ENCODE measurements around the gene CERT1.
"Not testable (repeated sequence)": the region's sequence is repeated elsewhere in the genome, so short reads cannot be mapped to it uniquely, and the experiment has no call there.

CERT1 gene, protein sequence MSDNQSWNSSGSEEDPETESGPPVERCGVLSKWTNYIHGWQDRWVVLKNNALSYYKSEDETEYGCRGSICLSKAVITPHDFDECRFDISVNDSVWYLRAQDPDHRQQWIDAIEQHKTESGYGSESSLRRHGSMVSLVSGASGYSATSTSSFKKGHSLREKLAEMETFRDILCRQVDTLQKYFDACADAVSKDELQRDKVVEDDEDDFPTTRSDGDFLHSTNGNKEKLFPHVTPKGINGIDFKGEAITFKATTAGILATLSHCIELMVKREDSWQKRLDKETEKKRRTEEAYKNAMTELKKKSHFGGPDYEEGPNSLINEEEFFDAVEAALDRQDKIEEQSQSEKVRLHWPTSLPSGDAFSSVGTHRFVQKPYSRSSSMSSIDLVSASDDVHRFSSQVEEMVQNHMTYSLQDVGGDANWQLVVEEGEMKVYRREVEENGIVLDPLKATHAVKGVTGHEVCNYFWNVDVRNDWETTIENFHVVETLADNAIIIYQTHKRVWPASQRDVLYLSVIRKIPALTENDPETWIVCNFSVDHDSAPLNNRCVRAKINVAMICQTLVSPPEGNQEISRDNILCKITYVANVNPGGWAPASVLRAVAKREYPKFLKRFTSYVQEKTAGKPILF

DNA sequence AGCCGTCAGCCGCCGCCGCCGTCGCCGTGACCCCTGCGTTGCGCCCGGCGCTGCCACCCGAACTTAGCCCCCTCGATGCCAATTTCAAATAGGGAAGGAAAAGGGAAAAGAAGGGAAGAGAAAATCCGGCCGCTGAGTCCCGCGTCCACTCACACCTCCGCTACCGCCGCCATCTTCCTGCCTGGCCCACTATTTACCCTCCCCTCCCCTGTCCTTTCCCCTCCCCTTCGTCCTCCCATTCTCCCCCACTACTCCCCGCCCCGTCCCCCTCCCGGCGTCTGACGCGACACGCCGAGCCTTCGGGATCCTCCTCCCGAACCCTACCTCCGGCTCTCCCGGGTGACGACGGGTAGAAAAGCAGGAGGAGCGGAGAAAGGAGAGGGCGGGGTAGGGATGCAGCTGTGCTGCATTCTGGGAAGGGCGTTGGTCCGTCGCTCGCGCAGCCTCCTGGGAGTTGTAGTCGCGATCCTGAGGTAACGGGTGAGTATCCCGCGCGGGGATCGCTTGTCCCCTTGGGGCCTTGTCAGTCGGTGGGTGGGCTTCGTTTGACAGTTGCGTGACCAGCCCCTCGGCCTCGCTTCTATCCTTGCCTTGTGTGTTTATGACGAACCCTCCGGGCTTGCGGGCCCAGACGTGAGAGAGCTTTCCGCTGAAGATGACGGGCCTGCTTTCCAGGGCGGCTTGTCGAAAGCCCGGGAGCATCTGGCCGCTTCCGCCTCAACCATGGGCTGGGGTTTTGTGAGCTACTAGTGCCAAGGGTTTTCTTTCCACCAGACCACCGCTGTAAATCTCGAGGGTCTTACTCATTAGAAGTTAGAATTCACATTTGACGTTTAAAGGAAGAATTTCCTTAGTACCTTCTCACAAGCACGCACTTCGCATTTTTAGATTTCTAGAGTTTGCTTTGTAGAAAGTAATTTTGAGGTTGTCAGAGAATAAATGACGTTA, at the start of gene CERT1, which contains the start of gene POLK:
Gene CERT1 (minus strand): TSS at position 195 of the 948 bp plus-strand sequence. CDS start 422 bp downstream, outside the sequence.
Gene POLK (plus strand): TSS at position 457 of the 948 bp plus-strand sequence.
- DNase-seq, result peak; percentile 95

DNA sequence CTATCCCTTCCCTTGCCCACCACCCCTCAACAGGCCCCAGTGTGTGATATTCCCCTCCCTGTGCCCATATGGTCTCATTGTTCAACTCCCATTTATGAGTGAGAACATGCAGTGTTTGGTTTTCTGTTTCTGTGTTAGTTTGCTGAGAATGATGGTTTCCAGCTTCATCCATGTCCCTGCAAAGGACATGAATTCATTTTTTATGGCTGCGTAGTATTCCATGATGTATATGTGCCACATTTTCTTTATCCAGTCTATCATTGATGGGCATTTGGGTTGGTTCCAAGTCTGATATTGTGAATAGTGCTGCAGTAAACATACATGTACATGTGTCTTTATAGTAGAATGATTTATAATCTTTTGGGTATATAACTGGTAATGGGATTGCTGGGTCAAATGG, 49.2 kb upstream of the CERT1 start:
- DNase-seq, result not testable (repeated sequence)

DNA sequence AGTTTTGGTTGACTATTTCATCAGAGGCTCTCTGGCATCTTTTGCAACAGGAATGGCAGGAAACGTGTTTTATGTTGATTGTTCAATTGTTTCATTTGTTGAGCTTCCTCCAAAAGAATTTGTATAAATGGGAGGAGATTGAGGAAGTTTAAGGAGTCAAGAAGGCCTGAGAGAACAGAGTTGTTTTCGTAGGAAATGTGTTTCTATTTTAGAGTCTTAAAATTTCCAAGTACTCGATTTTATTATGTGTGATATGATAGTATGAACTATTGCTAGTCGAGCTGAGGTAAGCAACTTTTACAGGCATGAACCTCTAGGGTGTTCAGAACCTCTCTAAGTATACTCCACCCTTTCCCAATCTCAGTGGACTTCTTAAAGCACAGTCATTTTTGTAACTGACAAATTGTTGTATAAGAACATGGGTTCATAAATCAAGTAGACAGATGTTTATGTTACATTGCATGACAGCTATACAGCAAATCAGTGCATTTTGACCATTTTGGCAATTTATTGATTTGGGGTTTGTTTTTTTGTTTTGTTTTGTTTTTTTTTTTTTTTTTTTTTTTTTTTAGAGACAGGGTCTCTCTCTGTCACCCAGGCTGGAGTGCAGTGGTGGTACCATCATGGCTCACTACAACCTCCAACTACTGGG, 47.7 kb upstream of the CERT1 start:
- DNase-seq, result no peak

GRCh38 chr5:75558221-75558620, 46.8 kb upstream of the CERT1 start:
- no peak for DNase-seq

GRCh38 chr5:75553358-75553757, 41.9 kb upstream of the CERT1 start:
- no peak for DNase-seq

DNA sequence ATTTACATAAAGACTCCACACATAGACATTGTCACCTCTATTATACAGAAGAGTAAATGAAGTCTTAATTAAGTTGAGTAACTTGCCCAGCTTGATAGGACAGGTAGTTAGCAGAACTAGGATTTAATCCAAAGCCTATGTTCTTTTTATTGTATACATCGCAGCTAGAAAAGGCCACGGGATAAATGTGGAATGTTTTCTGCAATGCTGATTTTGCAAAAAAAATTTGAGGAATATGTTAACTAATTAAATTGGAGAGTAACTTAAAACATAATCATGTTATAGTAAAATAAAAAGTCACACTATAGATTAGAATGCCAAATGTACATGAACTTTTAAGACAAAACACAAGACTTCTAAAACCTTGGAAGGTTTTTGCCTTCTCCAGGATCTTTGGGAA, 41.3 kb upstream of the CERT1 start:
- DNase-seq, result no peak

DNA sequence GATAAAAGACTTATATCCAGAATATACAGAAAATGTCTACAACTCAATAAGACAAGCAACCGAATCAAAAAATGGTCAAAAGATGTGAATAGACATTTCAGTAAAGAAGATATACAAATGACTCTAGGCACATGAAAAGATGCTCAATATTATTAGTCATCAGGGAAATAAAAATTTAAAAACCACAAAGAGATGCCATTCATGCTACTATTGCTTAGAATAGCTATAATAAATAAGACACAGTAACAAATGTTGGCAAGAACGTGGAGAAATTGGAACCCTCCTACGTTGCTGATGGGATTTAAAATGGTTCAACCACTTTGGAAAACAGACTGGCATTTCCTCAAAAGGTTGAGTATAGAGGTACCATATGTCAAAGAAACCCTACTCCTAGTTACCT, 40.0 kb upstream of the CERT1 start:
- no peak for DNase-seq

- DNase-seq, result no peak
These were observed 39.2 kb upstream of the CERT1 start for GRCh38 chr5:75550597-75550996.

GRCh38 chr5:75547812-75548211, 36.4 kb upstream of the CERT1 start:
- DNase-seq, result no peak

DNA sequence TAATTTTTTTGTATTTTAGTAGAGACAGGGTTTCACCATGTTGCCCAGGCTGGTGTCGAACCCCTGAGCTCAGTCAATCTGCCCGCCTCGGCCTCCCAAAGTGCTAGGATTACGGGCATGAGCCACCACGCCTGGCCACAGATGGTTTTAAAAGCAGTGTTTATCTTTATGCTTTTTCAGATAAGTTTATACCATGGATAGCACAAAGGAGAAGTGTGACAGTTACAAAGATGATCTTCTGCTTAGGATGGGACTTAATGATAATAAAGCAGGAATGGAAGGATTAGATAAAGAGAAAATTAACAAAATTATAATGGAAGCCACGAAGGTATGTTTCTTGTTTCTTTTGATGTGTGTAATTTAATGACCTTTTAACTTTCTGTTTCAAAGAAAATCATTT, 35.4 kb upstream of the CERT1 start:
- no peak for DNase-seq

GRCh38 chr5:75545131-75545530, 33.7 kb upstream of the CERT1 start:
- DNase-seq, result no peak

GRCh38 chr5:75538211-75538610, 26.8 kb upstream of the CERT1 start:
- no peak for DNase-seq

- DNase-seq, result no peak
These were observed 25.4 kb upstream of the CERT1 start for GRCh38 chr5:75536694-75537360.

DNA sequence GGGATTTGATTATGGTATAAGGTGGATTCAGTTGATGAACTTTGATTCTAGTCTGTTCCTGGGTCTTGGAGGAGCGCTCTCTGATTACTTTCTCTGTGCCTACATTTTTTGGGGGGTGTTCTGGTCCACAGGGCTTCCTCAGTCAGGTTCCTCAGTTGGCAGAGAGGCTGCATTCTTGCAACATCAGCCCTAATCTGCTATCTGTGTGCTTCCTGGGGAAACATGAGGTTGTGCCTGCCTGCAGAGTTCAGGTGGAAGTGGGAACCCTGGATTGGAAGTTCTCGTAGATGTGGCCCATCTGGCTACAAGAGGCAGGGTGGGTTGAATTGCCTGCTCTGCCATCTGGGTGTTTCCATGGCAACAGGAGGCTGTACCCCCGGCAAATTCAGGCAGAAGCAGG, 24.7 kb upstream of the CERT1 start:
- no peak for DNase-seq

DNA sequence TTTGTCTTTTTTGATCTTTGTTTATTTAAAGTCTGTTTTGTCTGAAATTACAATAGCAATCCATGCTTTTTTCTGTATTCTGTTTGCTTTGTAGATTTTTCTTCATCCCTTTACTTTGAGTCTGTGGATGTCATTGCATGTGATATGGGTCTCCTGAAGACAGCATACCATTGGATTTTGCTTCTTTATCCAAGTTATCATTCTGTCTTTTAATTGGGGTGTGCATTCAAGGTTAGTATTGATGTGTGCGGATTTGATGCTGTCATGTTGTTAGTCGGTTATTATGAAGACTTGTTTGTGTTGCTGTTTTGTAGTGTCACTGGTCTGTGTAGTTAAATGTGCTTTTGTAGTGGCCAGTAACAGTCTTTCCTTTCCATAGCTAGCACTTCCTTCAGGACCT, 23.3 kb upstream of the CERT1 start:
- DNase-seq, result no peak

- DNase-seq, result not testable (repeated sequence)
These were observed 22.3 kb upstream of the CERT1 start for GRCh38 chr5:75533716-75534115.

DNA sequence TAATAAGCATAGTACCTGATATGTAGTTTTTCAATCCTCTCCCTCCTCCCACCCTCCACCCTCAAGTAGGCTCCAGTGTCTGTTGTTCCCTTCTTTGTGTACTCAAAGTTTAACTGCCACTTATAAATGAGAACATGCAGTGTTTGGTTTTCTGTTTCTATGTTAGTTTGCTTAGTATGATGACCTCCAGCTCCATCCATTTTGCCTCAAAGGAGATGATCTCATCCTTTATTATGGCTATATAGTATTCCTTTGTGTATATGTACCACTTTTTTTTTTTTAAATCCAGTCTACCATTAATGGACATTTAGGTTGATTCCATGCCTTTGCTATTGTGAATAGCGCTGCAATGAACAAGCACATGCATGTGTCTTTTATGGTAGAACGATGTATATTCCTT, 20.8 kb upstream of the CERT1 start:
- no peak for DNase-seq

- DNase-seq, result no peak
These were observed 17.8 kb upstream of the CERT1 start for GRCh38 chr5:75529185-75529584.

DNA sequence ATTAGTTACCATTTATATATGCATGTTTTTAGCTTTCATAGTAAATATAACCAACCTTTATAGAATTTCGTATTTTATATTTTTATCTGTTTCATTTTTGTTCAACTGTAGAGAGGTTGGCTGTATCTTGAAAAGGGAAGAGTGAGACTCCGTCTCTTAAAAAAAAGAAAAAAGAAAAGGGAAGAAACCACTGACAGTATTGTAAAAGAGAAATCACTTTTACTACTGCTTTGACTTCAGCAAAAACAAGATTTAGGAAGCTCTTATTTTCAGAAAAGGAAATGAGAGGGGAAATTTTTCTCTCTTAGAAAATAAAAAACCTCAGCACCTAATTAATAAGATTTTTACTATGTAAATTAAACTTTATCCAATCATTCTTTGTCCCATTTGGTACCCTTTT, 14.6 kb upstream of the CERT1 start:
- DNase-seq, result no peak

GRCh38 chr5:75525344-75525743, 13.9 kb upstream of the CERT1 start:
- DNase-seq, result no peak

DNA sequence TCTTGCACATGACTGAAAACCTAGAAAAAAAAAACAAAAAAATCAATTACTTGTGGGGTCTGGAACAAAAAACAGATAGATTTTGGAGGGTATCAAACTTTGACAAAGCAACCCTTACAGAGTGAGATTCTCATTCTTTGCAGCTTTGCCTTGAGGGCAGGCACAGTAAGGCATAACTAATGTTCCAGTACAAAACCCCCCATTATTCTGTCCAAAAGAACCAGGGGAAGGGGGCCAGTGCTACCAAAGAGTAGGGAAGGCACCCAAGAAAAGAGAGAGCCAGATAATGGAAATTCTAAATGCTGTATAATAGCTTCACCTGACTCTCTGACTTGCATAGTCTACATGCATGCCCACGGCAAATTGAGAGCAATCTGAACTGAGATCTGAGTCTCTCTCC, 13.2 kb upstream of the CERT1 start:
- DNase-seq, result no peak

GRCh38 chr5:75524071-75524470, 12.6 kb upstream of the CERT1 start:
- DNase-seq, result no peak
